ENCODE results near the gene KRT38. TPM values are rescaled to one million over a fixed set of nuclear protein-coding genes. Genes with fewer than 3 reads are reported as not detected.

Gene KRT38
- total RNA-seq, 1 experiment from 2014 or later, result not detected

GRCh38 chr17:41434005-41434404 is 6.8 kb downstream of the KRT38 start:
- Histone ChIP-seq H4K5ac (ENCODE audit: insufficient read length, low read depth, low read length) (no peak overlapping the region), H3T11ph (ENCODE audit: low read length) (no peak overlapping the region), H3K4me2 (ENCODE audit: insufficient read depth, insufficient read length, low read length) (no peak overlapping the region), H3K4ac (ENCODE audit: low read depth, low read length) (no peak overlapping the region), H3K56ac (ENCODE audit: insufficient read length, low read depth, low read length) (no peak overlapping the region), H2BK5ac (ENCODE audit: insufficient read length, low read length) (no peak overlapping the region), H2BK15ac (ENCODE audit: low read depth, low read length) (no peak overlapping the region), H3K23me2 (ENCODE audit: insufficient read length, low read depth, low read length, poor library complexity, severe bottlenecking) (no peaks in the 10 kb centered on the region), H3K79me1 (ENCODE audit: insufficient read depth, low read depth, low read length, poor library complexity, severe bottlenecking) (no peaks in the 10 kb centered on the region), H3K18ac (ENCODE audit: insufficient read length, low read depth, low read length) (no peak overlapping the region), H3K79me2 (ENCODE audit: insufficient read depth, low read length) (no peaks in the 10 kb centered on the region), H2AFZ (ENCODE audit: low read length) (no peak overlapping the region), H4K8ac (replicated peaks; ENCODE audit: insufficient read length, low read depth, low read length) (no peak overlapping the region), H4K20me1 (ENCODE audit: control insufficient read depth, insufficient read depth, insufficient read length) (no peaks in the 10 kb centered on the region), H3K23ac (ENCODE audit: insufficient read length, low read depth, low read length) (no peak overlapping the region), H3K4me1 (ENCODE audit: insufficient read depth, low read length) (no peaks in the 10 kb centered on the region), H3K9ac (ENCODE audit: extremely low read depth, insufficient read length, low read length) (no peak overlapping the region), H3K14ac (ENCODE audit: insufficient read depth, low read length) (no peak overlapping the region), H3K9me3 (ENCODE audit: control insufficient read depth, low read depth, low read length) (no peaks in the 10 kb centered on the region), H3K27ac (ENCODE audit: insufficient read length, low read depth, low read length) (no peak overlapping the region), H2BK12ac (ENCODE audit: insufficient read length, low read depth, low read length) (no peak overlapping the region), H2AK5ac (ENCODE audit: insufficient read length, low read length) (no peak overlapping the region), H2BK120ac (ENCODE audit: low read depth, low read length, poor library complexity, severe bottlenecking) (no peak overlapping the region), H2BK20ac (ENCODE audit: low read depth, low read length, poor library complexity, severe bottlenecking) (no peak overlapping the region), H4K91ac (ENCODE audit: insufficient read length, low read depth, low read length) (no peak overlapping the region), H3K27me3 (ENCODE audit: insufficient read depth, low read length) (no peaks in the 10 kb centered on the region)
- H3K27me3 Mint-ChIP-seq (ENCODE audit: low read depth), result no peaks in the 10 kb centered on the region; the same call in 1 of the 2 replicates
- H3K4me3 Mint-ChIP-seq, result no peak overlapping the region
- no peak for DNase-seq
- H3K4me1 Mint-ChIP-seq, result peaks cover under 1 to 3% of the 10 kb centered on the region in 2 experiments
- no CpG with 5 or more reads among the region's 4 CpGs for WGBS (ENCODE audit: extremely low coverage, insufficient read length, low lambda C conversion rate)
- no peaks in the 10 kb centered on the region for H3K9me3 Mint-ChIP-seq
- no peak overlapping the region for H3K27ac Mint-ChIP-seq
- TF ChIP-seq, protein P1, sequence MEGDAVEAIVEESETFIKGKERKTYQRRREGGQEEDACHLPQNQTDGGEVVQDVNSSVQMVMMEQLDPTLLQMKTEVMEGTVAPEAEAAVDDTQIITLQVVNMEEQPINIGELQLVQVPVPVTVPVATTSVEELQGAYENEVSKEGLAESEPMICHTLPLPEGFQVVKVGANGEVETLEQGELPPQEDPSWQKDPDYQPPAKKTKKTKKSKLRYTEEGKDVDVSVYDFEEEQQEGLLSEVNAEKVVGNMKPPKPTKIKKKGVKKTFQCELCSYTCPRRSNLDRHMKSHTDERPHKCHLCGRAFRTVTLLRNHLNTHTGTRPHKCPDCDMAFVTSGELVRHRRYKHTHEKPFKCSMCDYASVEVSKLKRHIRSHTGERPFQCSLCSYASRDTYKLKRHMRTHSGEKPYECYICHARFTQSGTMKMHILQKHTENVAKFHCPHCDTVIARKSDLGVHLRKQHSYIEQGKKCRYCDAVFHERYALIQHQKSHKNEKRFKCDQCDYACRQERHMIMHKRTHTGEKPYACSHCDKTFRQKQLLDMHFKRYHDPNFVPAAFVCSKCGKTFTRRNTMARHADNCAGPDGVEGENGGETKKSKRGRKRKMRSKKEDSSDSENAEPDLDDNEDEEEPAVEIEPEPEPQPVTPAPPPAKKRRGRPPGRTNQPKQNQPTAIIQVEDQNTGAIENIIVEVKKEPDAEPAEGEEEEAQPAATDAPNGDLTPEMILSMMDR (conservative IDR thresholded peaks at IDR 0.05), result no peak
- no peaks in the 10 kb centered on the region for H3K36me3 Mint-ChIP-seq (ENCODE audit: insufficient read depth in 1 of 3, low read depth in 3 of 3)

All from H9 (cell line).